PC-3 (cell line): Measurements from ENCODE around the gene HECW1. TPM values are rescaled to one million over a fixed set of nuclear protein-coding genes. Genes with fewer than 3 reads are reported as not detected.

ENCODE experiments used
- ATAC-seq: fragments of 200-7000 bp; cut with Tn5 transposase; 2 replicates; pipeline ENCODE4 v1.9.1; 2020; ENCODE audit warnings: mild to moderate bottlenecking, moderate library complexity
- BruUV-seq: library from RNA; stranded (reverse); fragments of 400-500 nt; replicated peaks from 2 replicates; lab custom pipeline; 2021; lab: Mats Ljungman, UMichigan
- CTCF ChIA-PET: fragments of 300-600 bp; sonication (Branson Sonifier 250); formaldehyde crosslinking; loops from one replicate; lab custom pipeline; 2022; ENCODE audit warnings: antibody characterized with exemption; lab: Charles Lee
- POLR2A ChIA-PET: fragments of 300-600 bp; sonication (Branson Sonifier 250); formaldehyde crosslinking; loops from one replicate; lab custom pipeline; 2022; ENCODE audit warnings: antibody characterized with exemption; ENCODE audit not compliant: unreplicated experiment; lab: Charles Lee
- DNase-seq: peaks from one replicate; pipeline ENCODE4 v3.0.0-alpha.2; 2015
- H2AFZ ChIP-seq: fragments of 300-600 bp; sonication (generic); 2 replicates; pipeline ENCODE4 v1.6.0; 2016; ENCODE audit warnings: antibody characterized with exemption, low read length
- H3F3A ChIP-seq: fragments of 300-600 bp; sonication (generic); one replicate; pipeline ENCODE4 v1.6.0; 2017; ENCODE audit warnings: antibody characterized with exemption, low read length, control low read depth, mild to moderate bottlenecking; ENCODE audit not compliant: unreplicated experiment
- H3K27ac ChIP-seq: fragments of 300-600 bp; sonication (generic); 2 replicates; pipeline ENCODE4 v1.5.1; 2016; ENCODE audit warnings: mild to moderate bottlenecking, low read length
- H3K27me3 ChIP-seq: fragments of 300-600 bp; sonication (generic); 2 replicates; pipeline ENCODE4 v1.6.1; 2016; ENCODE audit warnings: low read length, mixed read lengths
- H3K36me3 ChIP-seq: fragments of 300-600 bp; sonication (generic); 2 replicates; pipeline ENCODE4 v1.6.1; 2016; ENCODE audit warnings: low read depth, mixed run types, low read length, mixed read lengths
- H3K4me1 ChIP-seq: fragments of 300-600 bp; sonication (generic); 2 replicates; pipeline ENCODE4 v1.5.1; 2016; ENCODE audit warnings: low read length; ENCODE audit not compliant: insufficient read depth
- H3K4me2 ChIP-seq: fragments of 300-600 bp; sonication (generic); 2 replicates; pipeline ENCODE4 v1.6.0; 2016; ENCODE audit warnings: low read length
- H3K4me3 ChIP-seq: fragments of 300-600 bp; sonication (generic); 2 replicates; pipeline ENCODE4 v1.5.1; 2016; ENCODE audit warnings: mild to moderate bottlenecking, low read length, mixed read lengths
- H3K79me2 ChIP-seq: fragments of 300-600 bp; sonication (generic); 2 replicates; pipeline ENCODE4 v1.6.1; 2017; ENCODE audit warnings: low read length, mixed read lengths
- H3K9ac ChIP-seq: fragments of 300-600 bp; sonication (generic); 2 replicates; pipeline ENCODE4 v1.6.0; 2016; ENCODE audit warnings: mild to moderate bottlenecking, low read length
- H3K9me2 ChIP-seq: fragments of 300-600 bp; sonication (generic); replicated peaks from 2 replicates; pipeline ENCODE4 v1.6.1; 2016; ENCODE audit warnings: mixed run types, low read length, mixed read lengths
- H3K9me3 ChIP-seq: fragments of 300-600 bp; sonication (generic); 2 replicates; pipeline ENCODE4 v1.6.1; 2016; ENCODE audit warnings: low read length, mixed read lengths
- H4K20me1 ChIP-seq: fragments of 300-600 bp; sonication (generic); 2 replicates; pipeline ENCODE4 v1.6.1; 2016; ENCODE audit warnings: low read length, mixed read lengths
- CTCF ChIP-seq: fragments of 300-600 bp; sonication (generic); conservative IDR thresholded peaks from 2 replicates; pipeline ENCODE4 v1.5.1; 2017; ENCODE audit warnings: antibody characterized with exemption, low read depth, mild to moderate bottlenecking, low read length
- EZH2 ChIP-seq: fragments of 300-600 bp; sonication (generic); IDR thresholded peaks from one replicate; pipeline ENCODE4 v1.6.1; 2017; ENCODE audit warnings: antibody characterized with exemption, mild to moderate bottlenecking, low read length; ENCODE audit not compliant: unreplicated experiment
- EZH2phosphoT487 ChIP-seq: fragments of 300-600 bp; sonication (generic); IDR thresholded peaks from 2 replicates; pipeline ENCODE4 v1.6.1; 2018; ENCODE audit warnings: mild to moderate bottlenecking, antibody characterized with exemption, low read length, borderline replicate concordance
- intact Hi-C: fragments of 100-400 bp; cut with micrococcal nuclease; formaldehyde crosslinking; loops from 2 replicates; pipeline ENCODE4 v1.9.0; 2023
- microRNA-seq: library from miRNA; unstranded; fragments of <30 nt; microRNA quantifications from one replicate; pipeline ENCODE4 v1.1.0, GENCODE V29; 2020; ENCODE audit not compliant: unreplicated experiment
- total RNA-seq: library from RNA; depleted of rRNA; stranded (reverse); fragments of >200 nt; gene quantifications from 2 replicates; pipeline ENCODE4 v1.2.3, GENCODE V29; 2014; rRNA removed

HECW1 gene
- total RNA-seq, 1 experiment from 2014 or later, result 3.0 TPM

- BruUV-seq, result TSS peak; percentile 1
- no peak overlapping the region for H3K4me2 ChIP-seq
- H3K4me3 ChIP-seq, result no peak overlapping the region
- H3K79me2 ChIP-seq, result peaks cover 87% of the 10 kb centered on the region
- ChIA-PET POLR2A (interaction anchor here (0.6 kb wide), 1 partner anchor 30 kb away, joined by 35 read pairs; the partner anchor contains the start of gene STK17A), CTCF (no interaction called here)
- peaks cover 71% of the 10 kb centered on the region for H3K36me3 ChIP-seq
- H3K9me3 ChIP-seq, result no peaks in the 10 kb centered on the region
- H4K20me1 ChIP-seq, result peaks cover 38% of the 10 kb centered on the region
- H3K27ac ChIP-seq, result no peak overlapping the region
- ATAC-seq (no peak), DNase-seq (no peak)
- H3K9ac ChIP-seq, result no peak overlapping the region
- no peak for TF ChIP-seq EZH2phosphoT487
- TF ChIP-seq EZH2, result no peak
- no peak for TF ChIP-seq CTCF
- no peaks in the 10 kb centered on the region for H3K9me2 ChIP-seq
- H3K27me3 ChIP-seq, result no peaks in the 10 kb centered on the region
- no peaks in the 10 kb centered on the region for H3F3A ChIP-seq
- intact Hi-C loops, result no loop called here
- no peak overlapping the region for H2AFZ ChIP-seq
- H3K4me1 ChIP-seq, result peaks cover 8% of the 10 kb centered on the region
These were observed 500.4 kb downstream of the HECW1 start for GRCh38 chr7:43612599-43613589.

Small RNAs within 50 kb of the gene (microRNA-seq; reads per million reads assigned to microRNA genes)
- gene MIR3943, result not detected

Other genes starting within 250 kb of the HECW1 start
- 2.5 and 3.2 TPM in 2 replicates for gene C7orf25, start 200.6 kb upstream of the HECW1 start, total RNA-seq
- 69.7 and 85.6 TPM in 2 replicates for gene PSMA2, start 180.5 kb upstream of the HECW1 start, total RNA-seq
- 75.4 and 104 TPM in 2 replicates for gene MRPL32, start 180.3 kb upstream of the HECW1 start, total RNA-seq